WTC11 (cell line): ENCODE results near the gene CACNA1C. TPM values are rescaled to one million over a fixed set of nuclear protein-coding genes. Genes with fewer than 3 reads are reported as not detected.

ENCODE experiments used
- ATAC-seq: fragments of 200-7000 bp; cut with Tn5 transposase; 2 replicates; pipeline ENCODE4 v1.10.0; 2021; ENCODE audit warnings: mild to moderate bottlenecking, moderate library complexity
- CTCF ChIA-PET: fragments of 300-600 bp; sonication (Branson Sonifier 250); formaldehyde crosslinking; loops from one replicate; lab custom pipeline; 2021; ENCODE audit warnings: antibody characterized with exemption; lab: Charles Lee
- POLR2A ChIA-PET: fragments of 350-600 bp; sonication (Branson Sonifier 250); formaldehyde crosslinking; loops from one replicate; lab custom pipeline; 2021; ENCODE audit warnings: antibody characterized with exemption; lab: Charles Lee
- DNase-seq: peaks from one replicate; pipeline ENCODE4 v3.0.0; 2021; ENCODE audit warnings: low spot score
- H3K27ac Mint-ChIP-seq: 2 replicates; pipeline ENCODE4 v1.8.0; 2021; ENCODE audit warnings: mixed read lengths
- H3K27me3 Mint-ChIP-seq: 2 replicates; pipeline ENCODE4 v1.8.0; 2021; ENCODE audit warnings: low read depth, mild to moderate bottlenecking, moderate library complexity, mixed read lengths
- H3K36me3 Mint-ChIP-seq: 2 replicates; pipeline ENCODE4 v1.8.0; 2021; ENCODE audit warnings: mixed read lengths
- H3K4me1 Mint-ChIP-seq: 2 replicates; pipeline ENCODE4 v1.8.0; 2022; ENCODE audit warnings: mixed read lengths
- H3K4me3 Mint-ChIP-seq: 2 replicates; pipeline ENCODE4 v1.8.0; 2021; ENCODE audit warnings: mild to moderate bottlenecking, moderate library complexity, mixed read lengths
- H3K9me3 Mint-ChIP-seq: 2 replicates; pipeline ENCODE4 v1.8.0; 2021; ENCODE audit warnings: mixed read lengths
- CREM ChIP-seq: sonication (generic); formaldehyde crosslinking; IDR thresholded peaks from 2 replicates; pipeline ENCODE4 v1.8.1; 2022; ENCODE audit warnings: mild to moderate bottlenecking, missing genetic modification reagents, moderate library complexity
- EMX1 ChIP-seq: fragments of 250-450 bp; sonication (Bioruptor Pico); IDR thresholded peaks from 2 replicates; pipeline ENCODE4 v1.8.0; 2021; ENCODE audit warnings: mild to moderate bottlenecking
- ETV6 ChIP-seq: sonication (generic); formaldehyde crosslinking; IDR thresholded peaks from 2 replicates; pipeline ENCODE4 v1.8.1; 2022; ENCODE audit warnings: mild to moderate bottlenecking, missing genetic modification reagents
- JUN ChIP-seq: sonication (generic); formaldehyde crosslinking; IDR thresholded peaks from 2 replicates; pipeline ENCODE4 v1.8.0; 2023; ENCODE audit warnings: mild to moderate bottlenecking, missing genetic modification reagents
- KAT7 ChIP-seq: sonication (generic); formaldehyde crosslinking; IDR thresholded peaks from 2 replicates; pipeline ENCODE4 v1.8.1; 2023; ENCODE audit warnings: missing genetic modification reagents, mild to moderate bottlenecking, borderline replicate concordance
- NFE2L1 ChIP-seq: sonication (generic); formaldehyde crosslinking; IDR thresholded peaks from 2 replicates; pipeline ENCODE4 v1.8.1; 2023; ENCODE audit warnings: missing genetic modification reagents
- RELA ChIP-seq: sonication (generic); formaldehyde crosslinking; IDR thresholded peaks from 2 replicates; pipeline ENCODE4 v1.8.1; 2022; ENCODE audit warnings: missing genetic modification reagents, mild to moderate bottlenecking, borderline replicate concordance
- ZNF121 ChIP-seq: sonication (generic); formaldehyde crosslinking; IDR thresholded peaks from 2 replicates; pipeline ENCODE4 v1.8.0; 2023; ENCODE audit warnings: missing genetic modification reagents
- ZNF138 ChIP-seq: sonication (generic); formaldehyde crosslinking; conservative IDR thresholded peaks from 2 replicates; pipeline ENCODE4 v1.8.1; 2022; ENCODE audit warnings: mild to moderate bottlenecking, moderate library complexity, missing genetic modification reagents
- ZNF263 ChIP-seq: sonication (generic); formaldehyde crosslinking; IDR thresholded peaks from 2 replicates; pipeline ENCODE4 v1.8.1; 2022; ENCODE audit warnings: low read depth, mild to moderate bottlenecking, moderate library complexity, missing genetic modification reagents
- total RNA-seq: library from RNA; stranded (reverse); gene quantifications from 3 replicates; pipeline ENCODE4 v1.2.3, GENCODE V29; 2021
- TF ChIP-seq, protein P1 (sequence below): sonication (generic); formaldehyde crosslinking; IDR thresholded peaks from 2 replicates; pipeline ENCODE4 v1.8.0; 2023; ENCODE audit warnings: missing genetic modification reagents, mild to moderate bottlenecking, borderline replicate concordance
- TF ChIP-seq, protein P2 (sequence below): sonication (generic); formaldehyde crosslinking; IDR thresholded peaks from 2 replicates; pipeline ENCODE4 v1.8.1; 2022; ENCODE audit warnings: low read depth, mild to moderate bottlenecking, moderate library complexity, missing genetic modification reagents, borderline replicate concordance
- TF ChIP-seq, protein P3 (sequence below): sonication (generic); formaldehyde crosslinking; IDR thresholded peaks from 2 replicates; pipeline ENCODE4 v1.8.0; 2023; ENCODE audit warnings: mild to moderate bottlenecking, missing genetic modification reagents
- TF ChIP-seq, protein P4 (sequence below): sonication (generic); formaldehyde crosslinking; conservative IDR thresholded peaks from 2 replicates; pipeline ENCODE4 v1.8.1; 2022; ENCODE audit warnings: mild to moderate bottlenecking, missing genetic modification reagents
- TF ChIP-seq, protein P5 (sequence below): sonication (generic); formaldehyde crosslinking; IDR thresholded peaks from 2 replicates; pipeline ENCODE4 v1.8.1; 2023; ENCODE audit warnings: mild to moderate bottlenecking, missing genetic modification reagents
- TF ChIP-seq, protein P6 (sequence below): fragments of 200-600 bp; IDR thresholded peaks from 2 replicates; pipeline ENCODE4 v1.8.0; 2022; ENCODE audit warnings: antibody characterized with exemption
- TF ChIP-seq, protein P7 (sequence below): fragments of 250-450 bp; sonication (Bioruptor Pico); IDR thresholded peaks from 2 replicates; pipeline ENCODE4 v2.1.2; 2022; ENCODE audit warnings: mild to moderate bottlenecking, moderate library complexity

CACNA1C gene
- total RNA-seq, 1 experiment from 2014 or later, result 1.7 TPM

DNA sequence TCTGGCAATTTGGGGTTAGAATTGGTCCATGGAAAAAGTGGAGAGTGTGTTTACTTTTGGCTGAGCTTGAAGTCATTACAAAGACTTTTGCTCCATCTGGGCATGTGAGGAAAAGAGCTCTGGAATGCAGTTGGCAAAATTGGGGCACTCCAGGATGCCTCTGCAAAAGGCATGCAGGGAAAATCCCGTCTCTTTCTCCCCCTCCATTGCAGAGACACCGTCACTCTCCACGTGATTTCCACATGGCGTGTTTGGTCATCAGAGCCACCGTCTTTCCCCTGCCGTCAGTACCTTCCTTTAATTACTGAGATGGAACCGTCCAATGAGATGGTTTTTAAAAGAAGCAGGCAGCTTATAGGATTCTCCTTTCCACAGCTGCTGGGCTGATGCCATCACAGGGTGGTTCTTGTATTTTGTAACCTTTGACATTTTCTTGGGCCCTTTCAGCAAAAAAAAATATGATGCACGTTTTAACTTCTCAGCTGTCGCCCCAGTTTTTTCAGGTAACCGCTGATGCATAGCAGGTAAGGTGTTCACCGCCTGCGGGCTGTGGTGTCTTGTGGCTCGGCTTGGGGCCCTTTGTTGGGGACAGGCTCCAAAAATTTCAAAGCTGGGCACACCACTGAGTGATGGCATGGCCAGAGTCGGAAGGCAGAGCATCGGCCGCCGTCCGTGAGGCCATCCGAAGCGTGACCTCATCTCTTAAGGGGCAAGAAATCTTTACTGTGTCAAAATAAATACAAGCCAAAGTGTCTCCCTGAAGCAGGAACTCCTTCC, 68.4 kb downstream of the CACNA1C start:
- CTCF ChIA-PET, result no interaction called here
- DNase-seq (no peak), ATAC-seq (no peak)
- no peaks in the 10 kb centered on the region for H3K27me3 Mint-ChIP-seq
- TF ChIP-seq KAT7 (CRISPR knock-in tag), result no peak
- TF ChIP-seq, protein P1, sequence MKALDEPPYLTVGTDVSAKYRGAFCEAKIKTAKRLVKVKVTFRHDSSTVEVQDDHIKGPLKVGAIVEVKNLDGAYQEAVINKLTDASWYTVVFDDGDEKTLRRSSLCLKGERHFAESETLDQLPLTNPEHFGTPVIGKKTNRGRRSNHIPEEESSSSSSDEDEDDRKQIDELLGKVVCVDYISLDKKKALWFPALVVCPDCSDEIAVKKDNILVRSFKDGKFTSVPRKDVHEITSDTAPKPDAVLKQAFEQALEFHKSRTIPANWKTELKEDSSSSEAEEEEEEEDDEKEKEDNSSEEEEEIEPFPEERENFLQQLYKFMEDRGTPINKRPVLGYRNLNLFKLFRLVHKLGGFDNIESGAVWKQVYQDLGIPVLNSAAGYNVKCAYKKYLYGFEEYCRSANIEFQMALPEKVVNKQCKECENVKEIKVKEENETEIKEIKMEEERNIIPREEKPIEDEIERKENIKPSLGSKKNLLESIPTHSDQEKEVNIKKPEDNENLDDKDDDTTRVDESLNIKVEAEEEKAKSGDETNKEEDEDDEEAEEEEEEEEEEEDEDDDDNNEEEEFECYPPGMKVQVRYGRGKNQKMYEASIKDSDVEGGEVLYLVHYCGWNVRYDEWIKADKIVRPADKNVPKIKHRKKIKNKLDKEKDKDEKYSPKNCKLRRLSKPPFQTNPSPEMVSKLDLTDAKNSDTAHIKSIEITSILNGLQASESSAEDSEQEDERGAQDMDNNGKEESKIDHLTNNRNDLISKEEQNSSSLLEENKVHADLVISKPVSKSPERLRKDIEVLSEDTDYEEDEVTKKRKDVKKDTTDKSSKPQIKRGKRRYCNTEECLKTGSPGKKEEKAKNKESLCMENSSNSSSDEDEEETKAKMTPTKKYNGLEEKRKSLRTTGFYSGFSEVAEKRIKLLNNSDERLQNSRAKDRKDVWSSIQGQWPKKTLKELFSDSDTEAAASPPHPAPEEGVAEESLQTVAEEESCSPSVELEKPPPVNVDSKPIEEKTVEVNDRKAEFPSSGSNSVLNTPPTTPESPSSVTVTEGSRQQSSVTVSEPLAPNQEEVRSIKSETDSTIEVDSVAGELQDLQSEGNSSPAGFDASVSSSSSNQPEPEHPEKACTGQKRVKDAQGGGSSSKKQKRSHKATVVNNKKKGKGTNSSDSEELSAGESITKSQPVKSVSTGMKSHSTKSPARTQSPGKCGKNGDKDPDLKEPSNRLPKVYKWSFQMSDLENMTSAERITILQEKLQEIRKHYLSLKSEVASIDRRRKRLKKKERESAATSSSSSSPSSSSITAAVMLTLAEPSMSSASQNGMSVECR (CRISPR knock-in tag), result no peak
- TF ChIP-seq RELA, result no peak
- no peak for TF ChIP-seq ZNF121 (CRISPR knock-in tag)
- TF ChIP-seq, protein P2, sequence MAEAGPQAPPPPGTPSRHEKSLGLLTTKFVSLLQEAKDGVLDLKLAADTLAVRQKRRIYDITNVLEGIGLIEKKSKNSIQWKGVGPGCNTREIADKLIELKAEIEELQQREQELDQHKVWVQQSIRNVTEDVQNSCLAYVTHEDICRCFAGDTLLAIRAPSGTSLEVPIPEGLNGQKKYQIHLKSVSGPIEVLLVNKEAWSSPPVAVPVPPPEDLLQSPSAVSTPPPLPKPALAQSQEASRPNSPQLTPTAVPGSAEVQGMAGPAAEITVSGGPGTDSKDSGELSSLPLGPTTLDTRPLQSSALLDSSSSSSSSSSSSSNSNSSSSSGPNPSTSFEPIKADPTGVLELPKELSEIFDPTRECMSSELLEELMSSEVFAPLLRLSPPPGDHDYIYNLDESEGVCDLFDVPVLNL, result no peak
- TF ChIP-seq, protein P3, sequence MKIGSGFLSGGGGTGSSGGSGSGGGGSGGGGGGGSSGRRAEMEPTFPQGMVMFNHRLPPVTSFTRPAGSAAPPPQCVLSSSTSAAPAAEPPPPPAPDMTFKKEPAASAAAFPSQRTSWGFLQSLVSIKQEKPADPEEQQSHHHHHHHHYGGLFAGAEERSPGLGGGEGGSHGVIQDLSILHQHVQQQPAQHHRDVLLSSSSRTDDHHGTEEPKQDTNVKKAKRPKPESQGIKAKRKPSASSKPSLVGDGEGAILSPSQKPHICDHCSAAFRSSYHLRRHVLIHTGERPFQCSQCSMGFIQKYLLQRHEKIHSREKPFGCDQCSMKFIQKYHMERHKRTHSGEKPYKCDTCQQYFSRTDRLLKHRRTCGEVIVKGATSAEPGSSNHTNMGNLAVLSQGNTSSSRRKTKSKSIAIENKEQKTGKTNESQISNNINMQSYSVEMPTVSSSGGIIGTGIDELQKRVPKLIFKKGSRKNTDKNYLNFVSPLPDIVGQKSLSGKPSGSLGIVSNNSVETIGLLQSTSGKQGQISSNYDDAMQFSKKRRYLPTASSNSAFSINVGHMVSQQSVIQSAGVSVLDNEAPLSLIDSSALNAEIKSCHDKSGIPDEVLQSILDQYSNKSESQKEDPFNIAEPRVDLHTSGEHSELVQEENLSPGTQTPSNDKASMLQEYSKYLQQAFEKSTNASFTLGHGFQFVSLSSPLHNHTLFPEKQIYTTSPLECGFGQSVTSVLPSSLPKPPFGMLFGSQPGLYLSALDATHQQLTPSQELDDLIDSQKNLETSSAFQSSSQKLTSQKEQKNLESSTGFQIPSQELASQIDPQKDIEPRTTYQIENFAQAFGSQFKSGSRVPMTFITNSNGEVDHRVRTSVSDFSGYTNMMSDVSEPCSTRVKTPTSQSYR (CRISPR knock-in tag), result no peak
- TF ChIP-seq, protein P4, sequence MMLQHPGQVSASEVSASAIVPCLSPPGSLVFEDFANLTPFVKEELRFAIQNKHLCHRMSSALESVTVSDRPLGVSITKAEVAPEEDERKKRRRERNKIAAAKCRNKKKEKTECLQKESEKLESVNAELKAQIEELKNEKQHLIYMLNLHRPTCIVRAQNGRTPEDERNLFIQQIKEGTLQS (CRISPR knock-in tag), result no peak
- TF ChIP-seq EMX1, result no peak
- no peak for TF ChIP-seq JUN (CRISPR knock-in tag)
- TF ChIP-seq CREM, result no peak
- no peak for TF ChIP-seq ZNF263 (CRISPR knock-in tag)
- no peak for TF ChIP-seq ETV6 (CRISPR knock-in tag)
- no peak for TF ChIP-seq NFE2L1 (CRISPR knock-in tag)
- no peak for TF ChIP-seq ZNF138 (CRISPR knock-in tag)
- TF ChIP-seq, protein P5, sequence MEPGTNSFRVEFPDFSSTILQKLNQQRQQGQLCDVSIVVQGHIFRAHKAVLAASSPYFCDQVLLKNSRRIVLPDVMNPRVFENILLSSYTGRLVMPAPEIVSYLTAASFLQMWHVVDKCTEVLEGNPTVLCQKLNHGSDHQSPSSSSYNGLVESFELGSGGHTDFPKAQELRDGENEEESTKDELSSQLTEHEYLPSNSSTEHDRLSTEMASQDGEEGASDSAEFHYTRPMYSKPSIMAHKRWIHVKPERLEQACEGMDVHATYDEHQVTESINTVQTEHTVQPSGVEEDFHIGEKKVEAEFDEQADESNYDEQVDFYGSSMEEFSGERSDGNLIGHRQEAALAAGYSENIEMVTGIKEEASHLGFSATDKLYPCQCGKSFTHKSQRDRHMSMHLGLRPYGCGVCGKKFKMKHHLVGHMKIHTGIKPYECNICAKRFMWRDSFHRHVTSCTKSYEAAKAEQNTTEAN (CRISPR knock-in tag), result no peak
- TF ChIP-seq, protein P6, sequence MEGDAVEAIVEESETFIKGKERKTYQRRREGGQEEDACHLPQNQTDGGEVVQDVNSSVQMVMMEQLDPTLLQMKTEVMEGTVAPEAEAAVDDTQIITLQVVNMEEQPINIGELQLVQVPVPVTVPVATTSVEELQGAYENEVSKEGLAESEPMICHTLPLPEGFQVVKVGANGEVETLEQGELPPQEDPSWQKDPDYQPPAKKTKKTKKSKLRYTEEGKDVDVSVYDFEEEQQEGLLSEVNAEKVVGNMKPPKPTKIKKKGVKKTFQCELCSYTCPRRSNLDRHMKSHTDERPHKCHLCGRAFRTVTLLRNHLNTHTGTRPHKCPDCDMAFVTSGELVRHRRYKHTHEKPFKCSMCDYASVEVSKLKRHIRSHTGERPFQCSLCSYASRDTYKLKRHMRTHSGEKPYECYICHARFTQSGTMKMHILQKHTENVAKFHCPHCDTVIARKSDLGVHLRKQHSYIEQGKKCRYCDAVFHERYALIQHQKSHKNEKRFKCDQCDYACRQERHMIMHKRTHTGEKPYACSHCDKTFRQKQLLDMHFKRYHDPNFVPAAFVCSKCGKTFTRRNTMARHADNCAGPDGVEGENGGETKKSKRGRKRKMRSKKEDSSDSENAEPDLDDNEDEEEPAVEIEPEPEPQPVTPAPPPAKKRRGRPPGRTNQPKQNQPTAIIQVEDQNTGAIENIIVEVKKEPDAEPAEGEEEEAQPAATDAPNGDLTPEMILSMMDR, result no peak
- TF ChIP-seq, protein P7, sequence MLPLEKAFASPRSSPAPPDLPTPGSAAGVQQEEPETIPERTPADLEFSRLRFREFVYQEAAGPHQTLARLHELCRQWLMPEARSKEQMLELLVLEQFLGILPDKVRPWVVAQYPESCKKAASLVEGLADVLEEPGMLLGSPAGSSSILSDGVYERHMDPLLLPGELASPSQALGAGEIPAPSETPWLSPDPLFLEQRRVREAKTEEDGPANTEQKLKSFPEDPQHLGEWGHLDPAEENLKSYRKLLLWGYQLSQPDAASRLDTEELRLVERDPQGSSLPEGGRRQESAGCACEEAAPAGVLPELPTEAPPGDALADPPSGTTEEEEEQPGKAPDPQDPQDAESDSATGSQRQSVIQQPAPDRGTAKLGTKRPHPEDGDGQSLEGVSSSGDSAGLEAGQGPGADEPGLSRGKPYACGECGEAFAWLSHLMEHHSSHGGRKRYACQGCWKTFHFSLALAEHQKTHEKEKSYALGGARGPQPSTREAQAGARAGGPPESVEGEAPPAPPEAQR (CRISPR knock-in tag), result no peak
- H3K4me1 Mint-ChIP-seq, result peaks cover 3% of the 10 kb centered on the region; the same call in 1 of the 2 replicates
- no peak overlapping the region for H3K4me3 Mint-ChIP-seq
- H3K36me3 Mint-ChIP-seq, result no peaks in the 10 kb centered on the region
- POLR2A ChIA-PET, result no interaction called here
- H3K27ac Mint-ChIP-seq, result no peak overlapping the region
- H3K9me3 Mint-ChIP-seq, result no peaks in the 10 kb centered on the region
